Sigmoid colon (tissue), 3 donors: ENCODE measurements around the gene DDX18.

ENCODE experiments used
- CTCF ChIP-seq, 4 experiments: fragments of 450-650 bp in 3 of 4; fragments of 200-600 bp in 1 of 4; IDR thresholded peaks; one replicate each; pipeline ENCODE4 v1.5.1; 2016 to 2019; ENCODE audit warnings: antibody characterized with exemption in 4 of 4, mild to moderate bottlenecking in 3 of 4, moderate library complexity in 2 of 4
- POLR2A ChIP-seq, 2 donors: fragments of 450-650 bp; IDR thresholded peaks; one replicate each; pipeline ENCODE4 v1.6.1; 2016; ENCODE audit warnings: antibody characterized with exemption in 2 of 2, mild to moderate bottlenecking in 2 of 2, moderate library complexity in 2 of 2

- TF ChIP-seq CTCF (IDR thresholded peaks at IDR 0.05) = no peak
- TF ChIP-seq POLR2A (IDR thresholded peaks at IDR 0.05) = no peak
Measured at GRCh38 chr2:117845304-117845703, 30.8 kb downstream of the DDX18 start.
